DOHH2 (cell line): Measurements from ENCODE around the gene NENF.
"Not testable (repeated sequence)": the region's sequence is repeated elsewhere in the genome, so short reads cannot be mapped to it uniquely, and the experiment has no call there.

ENCODE experiments used
- H3F3A ChIP-seq: fragments of 200-600 bp; sonication (generic), shearing (Covaris generic); 2 replicates; pipeline ENCODE4 v1.6.0; 2016; ENCODE audit warnings: antibody characterized with exemption, mild to moderate bottlenecking; ENCODE audit not compliant: control insufficient read depth, insufficient read depth
- H3K27ac ChIP-seq: fragments of 200-600 bp; sonication (generic); 2 replicates; pipeline ENCODE4 v1.5.1; 2014; ENCODE audit warnings: low read depth, mild to moderate bottlenecking, low read length, moderate library complexity
- H3K27me3 ChIP-seq: fragments of 200-600 bp; sonication (generic); 2 replicates; pipeline ENCODE4 v1.6.1; 2014; ENCODE audit warnings: mild to moderate bottlenecking, low read length, mixed read lengths; ENCODE audit not compliant: control insufficient read depth
- H3K36me3 ChIP-seq: fragments of 200-600 bp; sonication (generic); 2 replicates; pipeline ENCODE4 v1.6.1; 2014; ENCODE audit warnings: mild to moderate bottlenecking, low read length, moderate library complexity, mixed read lengths; ENCODE audit not compliant: control insufficient read depth
- H3K4me1 ChIP-seq: fragments of 200-600 bp; sonication (generic); 2 replicates; pipeline ENCODE4 v1.6.1; 2014; ENCODE audit warnings: mild to moderate bottlenecking, low read length, mixed read lengths; ENCODE audit not compliant: control insufficient read depth
- H3K4me2 ChIP-seq: fragments of 200-600 bp; sonication (generic); 2 replicates; pipeline ENCODE4 v1.6.0; 2014; ENCODE audit warnings: mild to moderate bottlenecking, low read length, moderate library complexity
- H3K4me3 ChIP-seq: fragments of 200-600 bp; sonication (generic); 2 replicates; pipeline ENCODE4 v1.5.1; 2014; ENCODE audit warnings: mild to moderate bottlenecking, low read length, mixed read lengths
- H3K79me2 ChIP-seq: fragments of 200-600 bp; sonication (generic); 2 replicates; pipeline ENCODE4 v1.6.1; 2014; ENCODE audit warnings: mild to moderate bottlenecking, low read length, mixed read lengths; ENCODE audit not compliant: control insufficient read depth
- H3K9me2 ChIP-seq: fragments of 200-600 bp; sonication (generic); replicated peaks from 2 replicates; pipeline ENCODE4 v1.6.1; 2014; ENCODE audit warnings: mild to moderate bottlenecking, low read length, mixed read lengths; ENCODE audit not compliant: control insufficient read depth
- H3K9me3 ChIP-seq: fragments of 200-600 bp; sonication (generic); 2 replicates; pipeline ENCODE4 v1.6.1; 2014; ENCODE audit warnings: antibody characterized with exemption, low read length, mixed read lengths; ENCODE audit not compliant: control insufficient read depth, insufficient read depth
- H4K20me1 ChIP-seq: fragments of 200-600 bp; sonication (generic); 2 replicates; pipeline ENCODE4 v1.6.0; 2014; ENCODE audit warnings: low read depth, mild to moderate bottlenecking, antibody characterized with exemption, low read length, moderate library complexity; ENCODE audit not compliant: control insufficient read depth, insufficient read depth
- CTCF ChIP-seq: fragments of 200-600 bp; sonication (generic); IDR thresholded peaks from one replicate; pipeline ENCODE4 v1.5.1; 2014; ENCODE audit warnings: antibody characterized with exemption, mild to moderate bottlenecking, low read depth, low read length; ENCODE audit not compliant: poor library complexity, severe bottlenecking
- EZH2phosphoT487 ChIP-seq: fragments of 200-600 bp; sonication (generic); IDR thresholded peaks from 2 replicates; pipeline ENCODE4 v1.6.1; 2017; ENCODE audit warnings: borderline replicate concordance, mild to moderate bottlenecking, antibody characterized with exemption, low read length, moderate library complexity, mixed read lengths

The NENF gene

DNA sequence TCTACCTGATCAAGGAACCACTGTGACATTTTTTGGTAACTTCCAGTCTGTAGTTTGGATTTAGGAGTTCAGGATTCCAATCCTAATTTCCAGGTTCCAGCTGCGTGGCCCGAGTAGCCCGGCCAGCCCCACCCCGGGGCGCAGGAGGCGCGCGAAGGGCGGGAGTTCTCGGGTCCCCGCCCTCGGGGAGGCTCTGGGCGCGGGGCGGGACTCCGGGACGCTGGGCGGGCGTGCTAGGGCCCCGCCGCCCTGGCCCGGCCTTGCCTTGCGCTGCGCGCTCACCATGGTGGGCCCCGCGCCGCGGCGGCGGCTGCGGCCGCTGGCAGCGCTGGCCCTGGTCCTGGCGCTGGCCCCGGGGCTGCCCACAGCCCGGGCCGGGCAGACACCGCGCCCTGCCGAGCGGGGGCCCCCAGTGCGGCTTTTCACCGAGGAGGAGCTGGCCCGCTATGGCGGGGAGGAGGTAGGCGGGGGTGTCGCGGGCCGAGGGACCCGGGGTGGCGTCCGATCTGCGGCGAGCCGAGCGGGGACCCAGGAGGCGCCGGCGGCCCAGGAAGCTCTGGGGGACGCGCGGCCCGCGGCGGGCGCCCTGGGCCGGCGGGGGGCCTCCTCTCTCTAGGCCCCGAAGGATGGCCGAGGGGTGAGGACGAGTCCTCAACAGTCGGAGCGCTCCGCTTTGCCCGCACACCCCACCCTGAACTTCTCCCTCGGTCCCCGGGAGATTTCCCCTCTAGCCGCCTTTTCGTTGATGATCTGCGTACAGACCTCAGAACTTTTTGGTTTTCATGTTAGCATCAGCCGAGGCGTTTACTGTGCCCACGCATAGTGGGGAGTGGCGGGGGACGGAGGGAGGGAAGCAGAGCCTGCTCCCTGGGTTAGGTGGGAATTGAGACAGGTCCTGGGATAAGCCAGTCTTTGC lies at the start of gene NENF:
Gene NENF (plus strand): TSS at position 260 of the 916 bp plus-strand sequence. CDS start 24 bp downstream, at position 284.
- no peaks in the 10 kb centered on the region for H3K36me3 ChIP-seq
- H3K79me2 ChIP-seq = peaks cover 35% of the 10 kb centered on the region
- H4K20me1 ChIP-seq = no peaks in the 10 kb centered on the region
- TF ChIP-seq EZH2phosphoT487 = no peak
- TF ChIP-seq CTCF = no peak
- no peak within 1 kb of the TSS for H3K27ac ChIP-seq
- H3K27me3 ChIP-seq = no peaks in the 10 kb centered on the region
- no peaks in the 10 kb centered on the region for H3F3A ChIP-seq
- H3K4me2 ChIP-seq = peak within 1 kb of the TSS; percentile 76
- H3K9me3 ChIP-seq = no peaks in the 10 kb centered on the region
- no peaks in the 10 kb centered on the region for H3K9me2 ChIP-seq
- peaks cover 23% of the 10 kb centered on the region for H3K4me1 ChIP-seq
- H3K4me3 ChIP-seq = peak within 1 kb of the TSS; percentile 75

- no peaks in the 10 kb centered on the region for H3K27me3 ChIP-seq
- peaks cover 63% of the 10 kb centered on the region for H3K36me3 ChIP-seq
- H3K9me2 ChIP-seq = no peaks in the 10 kb centered on the region
- no peak overlapping the region for H3K4me2 ChIP-seq
- TF ChIP-seq CTCF (no peak), EZH2phosphoT487 (no peak)
- H4K20me1 ChIP-seq = no peaks in the 10 kb centered on the region
- H3F3A ChIP-seq = no peaks in the 10 kb centered on the region
- no peak overlapping the region for H3K27ac ChIP-seq
- H3K4me3 ChIP-seq = no peak overlapping the region
- no peaks in the 10 kb centered on the region for H3K9me3 ChIP-seq
- no peaks in the 10 kb centered on the region for H3K4me1 ChIP-seq
- peaks cover 10% of the 10 kb centered on the region for H3K79me2 ChIP-seq
Measured at GRCh38 chr1:212386029-212386428, 46.7 kb upstream of the NENF start.

DNA sequence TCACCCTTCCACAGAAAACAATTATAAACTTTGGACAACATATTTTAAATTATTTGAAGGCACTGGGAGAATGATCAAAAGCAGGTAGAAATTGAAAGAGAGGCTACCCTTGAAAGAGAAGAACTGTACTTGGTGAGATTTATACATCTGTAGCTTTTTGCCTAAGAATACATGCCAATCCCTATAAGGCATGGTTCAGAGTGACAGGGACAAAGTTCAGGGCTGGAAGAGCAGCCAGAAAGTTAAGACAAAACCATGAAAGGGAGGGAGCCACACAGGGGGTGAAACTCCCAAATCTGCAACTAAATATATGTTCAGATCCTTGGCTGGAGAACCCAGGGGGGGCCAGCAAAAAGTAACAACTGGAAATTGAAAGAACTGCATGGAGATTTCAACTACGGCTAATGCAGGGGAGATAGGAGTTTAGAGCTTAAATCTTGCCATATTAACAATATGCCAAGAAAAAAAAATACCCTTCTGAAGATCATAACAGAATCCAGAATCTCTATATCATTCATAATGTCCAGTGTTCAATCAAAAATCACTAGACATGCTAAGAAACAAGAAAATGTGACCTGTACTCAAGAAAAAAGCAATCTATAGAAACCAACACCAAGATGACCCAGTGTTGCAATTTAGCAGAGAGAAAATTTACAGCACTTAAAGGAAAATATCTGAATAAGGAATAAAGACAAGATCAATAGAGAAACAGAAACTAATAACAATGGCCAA lies 43.6 kb upstream of the NENF start:
- H3F3A ChIP-seq = no peaks in the 10 kb centered on the region
- peaks cover 10% of the 10 kb centered on the region for H3K79me2 ChIP-seq
- no peaks in the 10 kb centered on the region for H3K9me3 ChIP-seq
- no peak overlapping the region for H3K4me2 ChIP-seq
- no peaks in the 10 kb centered on the region for H3K27me3 ChIP-seq
- TF ChIP-seq CTCF = no peak
- TF ChIP-seq EZH2phosphoT487 = no peak
- H3K36me3 ChIP-seq = peaks cover 41% of the 10 kb centered on the region
- no peaks in the 10 kb centered on the region for H4K20me1 ChIP-seq
- H3K27ac ChIP-seq = no peak overlapping the region
- no peaks in the 10 kb centered on the region for H3K4me1 ChIP-seq
- no peaks in the 10 kb centered on the region for H3K9me2 ChIP-seq
- H3K4me3 ChIP-seq = no peak overlapping the region

DNA sequence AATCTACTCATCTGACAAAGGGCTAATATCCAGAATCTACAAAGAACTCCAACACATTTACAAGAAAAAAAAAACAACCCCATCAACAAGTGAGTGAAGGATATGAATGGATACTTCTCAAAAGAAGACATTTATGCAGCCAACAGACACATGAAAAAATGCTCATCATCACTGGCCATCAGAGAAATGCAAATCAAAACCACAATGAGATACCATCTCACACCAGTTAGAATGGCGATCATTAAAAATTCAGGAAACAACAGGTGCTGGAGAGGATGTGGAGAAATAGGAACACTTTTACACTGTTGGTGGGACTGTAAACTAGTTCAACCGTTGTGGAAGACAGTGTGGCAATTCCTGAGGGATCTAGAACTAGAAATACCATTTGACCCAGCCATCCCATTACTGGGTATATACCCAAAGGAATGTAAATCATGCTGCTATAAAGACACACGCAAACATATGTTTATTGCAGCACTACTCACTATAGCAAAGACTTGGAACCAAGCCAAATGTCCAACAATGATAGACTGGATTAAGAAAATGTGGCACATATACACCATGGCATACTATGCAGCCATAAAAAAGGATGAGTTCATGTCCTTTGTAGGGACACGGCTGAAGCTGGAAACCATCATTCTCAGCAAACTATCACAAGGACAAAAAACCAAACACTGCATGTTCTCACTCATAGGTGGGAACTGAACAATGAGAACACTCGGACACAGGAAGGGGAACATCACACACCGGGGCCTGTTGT lies 36.9 kb upstream of the NENF start:
- not testable (repeated sequence) for H3K4me2 ChIP-seq, H3K4me1 ChIP-seq, H3F3A ChIP-seq, H3K27me3 ChIP-seq, H3K9me2 ChIP-seq, H3K27ac ChIP-seq, H3K4me3 ChIP-seq, H4K20me1 ChIP-seq
- Histone ChIP-seq H3K79me2 (peaks cover 23% of the 10 kb centered on the region), H3K36me3 (peaks cover 39% of the 10 kb centered on the region), H3K9me3 (peaks cover 14% of the 10 kb centered on the region; the same call in 1 of the 2 replicates)
